Esophagus squamous epithelium (tissue), 4 donors: ENCODE results near the gene ACTBL2.

Experiments used
- POLR2A ChIP-seq, 4 donors: fragments of 450-650 bp; IDR thresholded peaks; one replicate each; pipeline ENCODE4 v1.6.1; 2017; ENCODE audit warnings: antibody characterized with exemption in 4 of 4, mild to moderate bottlenecking in 4 of 4, moderate library complexity in 3 of 4
- TF ChIP-seq, protein P1 (sequence below), 6 experiments: fragments of 450-650 bp in 4 of 6; fragments of 200-600 bp in 2 of 6; sonication (generic) in 2 of 6; IDR thresholded peaks; one replicate each; pipeline ENCODE4 v1.5.1; 2016 to 2019; ENCODE audit warnings: antibody characterized with exemption in 6 of 6, mild to moderate bottlenecking in 4 of 6, moderate library complexity in 4 of 6

DNA sequence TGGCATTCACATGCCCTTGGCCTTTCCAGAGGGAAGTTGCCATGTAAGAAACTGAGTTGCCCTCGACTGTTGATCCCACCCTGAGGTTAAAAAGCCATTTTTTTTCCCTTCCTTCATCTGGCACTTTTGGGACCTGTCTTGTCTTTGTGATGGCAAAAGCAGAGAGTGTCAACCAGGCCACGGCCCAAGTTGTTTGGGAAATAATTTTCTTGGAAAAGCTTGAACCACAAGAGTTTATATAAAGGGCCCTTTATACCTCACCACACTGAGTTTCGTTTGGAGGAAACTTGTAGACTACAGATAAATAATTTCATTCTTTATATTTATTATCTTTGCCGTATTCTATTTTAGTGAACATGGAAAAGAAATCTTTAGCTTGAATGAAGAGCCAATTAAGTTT is 34.3 kb downstream of the ACTBL2 start:
- TF ChIP-seq, protein P1, sequence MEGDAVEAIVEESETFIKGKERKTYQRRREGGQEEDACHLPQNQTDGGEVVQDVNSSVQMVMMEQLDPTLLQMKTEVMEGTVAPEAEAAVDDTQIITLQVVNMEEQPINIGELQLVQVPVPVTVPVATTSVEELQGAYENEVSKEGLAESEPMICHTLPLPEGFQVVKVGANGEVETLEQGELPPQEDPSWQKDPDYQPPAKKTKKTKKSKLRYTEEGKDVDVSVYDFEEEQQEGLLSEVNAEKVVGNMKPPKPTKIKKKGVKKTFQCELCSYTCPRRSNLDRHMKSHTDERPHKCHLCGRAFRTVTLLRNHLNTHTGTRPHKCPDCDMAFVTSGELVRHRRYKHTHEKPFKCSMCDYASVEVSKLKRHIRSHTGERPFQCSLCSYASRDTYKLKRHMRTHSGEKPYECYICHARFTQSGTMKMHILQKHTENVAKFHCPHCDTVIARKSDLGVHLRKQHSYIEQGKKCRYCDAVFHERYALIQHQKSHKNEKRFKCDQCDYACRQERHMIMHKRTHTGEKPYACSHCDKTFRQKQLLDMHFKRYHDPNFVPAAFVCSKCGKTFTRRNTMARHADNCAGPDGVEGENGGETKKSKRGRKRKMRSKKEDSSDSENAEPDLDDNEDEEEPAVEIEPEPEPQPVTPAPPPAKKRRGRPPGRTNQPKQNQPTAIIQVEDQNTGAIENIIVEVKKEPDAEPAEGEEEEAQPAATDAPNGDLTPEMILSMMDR (IDR thresholded peaks at IDR 0.05) = no peak
- no peak for TF ChIP-seq POLR2A (IDR thresholded peaks at IDR 0.05)
